Osteocyte (in vitro differentiated cells): Measurements from ENCODE around the gene LCORL. TPM values are rescaled to one million over a fixed set of nuclear protein-coding genes. Genes with fewer than 3 reads are reported as not detected.
A peak's percentile ranks its signal among the peaks of the same experiment; 100 is the strongest.

Experiments used
- DNase-seq: peaks from one replicate; pipeline ENCODE4 v3.0.0; 2021; ENCODE audit warnings: mixed read lengths; ENCODE audit not compliant: unreplicated experiment; ENCODE audit errors: extremely low spot score
- H3K27ac Mint-ChIP-seq: one replicate; pipeline ENCODE4 v1.8.0; 2021; ENCODE audit warnings: mild to moderate bottlenecking, mixed read lengths; ENCODE audit not compliant: unreplicated experiment
- H3K27me3 Mint-ChIP-seq: one replicate; pipeline ENCODE4 v1.8.0; 2021; ENCODE audit warnings: mixed read lengths; ENCODE audit not compliant: unreplicated experiment
- H3K36me3 Mint-ChIP-seq: one replicate; pipeline ENCODE4 v1.8.0; 2021; ENCODE audit warnings: mixed read lengths; ENCODE audit not compliant: unreplicated experiment
- H3K4me1 Mint-ChIP-seq: one replicate; pipeline ENCODE4 v1.8.0; 2021; ENCODE audit warnings: mixed read lengths; ENCODE audit not compliant: unreplicated experiment
- H3K4me3 Mint-ChIP-seq: one replicate; pipeline ENCODE4 v1.8.0; 2021; ENCODE audit warnings: mild to moderate bottlenecking, moderate library complexity, mixed read lengths; ENCODE audit not compliant: unreplicated experiment
- H3K9me3 Mint-ChIP-seq: one replicate; pipeline ENCODE4 v1.8.0; 2021; ENCODE audit warnings: mixed read lengths; ENCODE audit not compliant: unreplicated experiment
- total RNA-seq: library from RNA; stranded (reverse); gene quantifications from 2 replicates; pipeline ENCODE4 v1.2.1, GENCODE V29; 2021
- TF ChIP-seq, protein P1 (sequence below): fragments of 200-600 bp; sonication (generic); IDR thresholded peaks from 2 replicates; pipeline ENCODE4 v1.5.0; 2021; ENCODE audit warnings: antibody characterized with exemption, mild to moderate bottlenecking, moderate library complexity

Gene LCORL
- total RNA-seq, 1 donor from 2014 or later, result 18.2 TPM

DNA sequence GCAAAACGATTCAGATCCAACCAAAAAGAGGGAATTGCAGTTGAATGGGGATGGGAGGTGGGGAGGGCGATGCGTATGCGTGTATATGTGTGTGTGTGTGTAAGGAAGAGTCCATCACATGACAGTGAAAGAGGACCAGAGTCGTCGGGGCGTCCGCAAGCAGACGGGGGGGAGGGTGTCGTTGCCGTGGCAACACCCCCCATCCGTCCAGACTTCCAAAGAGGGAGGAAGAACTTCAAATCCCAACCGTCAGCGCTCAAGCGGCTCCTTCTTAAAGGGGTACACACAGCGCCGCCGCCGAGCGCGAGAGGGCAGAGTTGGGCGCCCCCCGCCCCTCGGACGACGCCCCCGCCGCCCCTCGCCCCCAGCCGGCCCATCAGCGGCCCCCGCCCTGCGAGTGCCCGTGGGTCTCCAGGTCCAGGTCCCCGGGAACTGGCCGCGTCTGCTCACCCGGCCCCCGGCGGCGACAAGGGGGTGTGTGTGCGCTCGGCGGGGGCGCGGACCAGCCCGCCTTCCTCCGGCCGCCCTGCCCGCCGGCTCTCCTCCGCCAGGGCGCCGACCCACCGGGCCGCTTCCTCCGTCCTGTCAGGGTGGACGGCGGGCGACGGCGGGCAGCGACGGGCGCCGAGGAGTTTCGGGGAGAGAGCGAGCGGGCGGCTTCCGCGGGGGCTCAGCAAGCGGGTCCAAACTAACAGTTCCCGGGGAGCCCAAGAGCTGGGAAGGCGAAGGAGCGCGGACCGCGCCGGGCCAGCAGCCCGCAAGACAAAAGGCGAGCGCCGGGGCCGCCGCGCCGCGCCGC lies 685 bp downstream of the LCORL start:
- Mint-ChIP-seq H3K27ac (peak overlapping the region; percentile 93), H3K27me3 (no peaks in the 10 kb centered on the region), H3K36me3 (no peaks in the 10 kb centered on the region), H3K4me1 (peaks cover 22% of the 10 kb centered on the region), H3K4me3 (peak overlapping the region; percentile 98), H3K9me3 (no peaks in the 10 kb centered on the region)
- DNase-seq, result no peak
- TF ChIP-seq, protein P1, sequence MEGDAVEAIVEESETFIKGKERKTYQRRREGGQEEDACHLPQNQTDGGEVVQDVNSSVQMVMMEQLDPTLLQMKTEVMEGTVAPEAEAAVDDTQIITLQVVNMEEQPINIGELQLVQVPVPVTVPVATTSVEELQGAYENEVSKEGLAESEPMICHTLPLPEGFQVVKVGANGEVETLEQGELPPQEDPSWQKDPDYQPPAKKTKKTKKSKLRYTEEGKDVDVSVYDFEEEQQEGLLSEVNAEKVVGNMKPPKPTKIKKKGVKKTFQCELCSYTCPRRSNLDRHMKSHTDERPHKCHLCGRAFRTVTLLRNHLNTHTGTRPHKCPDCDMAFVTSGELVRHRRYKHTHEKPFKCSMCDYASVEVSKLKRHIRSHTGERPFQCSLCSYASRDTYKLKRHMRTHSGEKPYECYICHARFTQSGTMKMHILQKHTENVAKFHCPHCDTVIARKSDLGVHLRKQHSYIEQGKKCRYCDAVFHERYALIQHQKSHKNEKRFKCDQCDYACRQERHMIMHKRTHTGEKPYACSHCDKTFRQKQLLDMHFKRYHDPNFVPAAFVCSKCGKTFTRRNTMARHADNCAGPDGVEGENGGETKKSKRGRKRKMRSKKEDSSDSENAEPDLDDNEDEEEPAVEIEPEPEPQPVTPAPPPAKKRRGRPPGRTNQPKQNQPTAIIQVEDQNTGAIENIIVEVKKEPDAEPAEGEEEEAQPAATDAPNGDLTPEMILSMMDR, result peak; percentile 23

GRCh38 chr4:18020145-18020670 lies 1.3 kb downstream of the LCORL start:
- DNase-seq, result no peak
- H3K27me3 Mint-ChIP-seq, result no peaks in the 10 kb centered on the region

GRCh38 chr4:18014269-18014668 lies 7.3 kb downstream of the LCORL start:
- Mint-ChIP-seq H3K36me3 (no peaks in the 10 kb centered on the region), H3K27me3 (no peaks in the 10 kb centered on the region), H3K4me1 (peaks cover 26% of the 10 kb centered on the region), H3K4me3 (no peak overlapping the region), H3K9me3 (no peaks in the 10 kb centered on the region), H3K27ac (no peak overlapping the region)
- no peak for DNase-seq
- TF ChIP-seq, protein P1, result no peak

More at GRCh38 chr4:18020145-18020670, 1.3 kb downstream of the LCORL start:
- TF ChIP-seq, protein P1, result no peak
- Mint-ChIP-seq H3K9me3 (no peaks in the 10 kb centered on the region), H3K4me3 (peak overlapping the region; percentile 98), H3K27ac (peak overlapping the region; percentile 93), H3K36me3 (no peaks in the 10 kb centered on the region), H3K4me1 (peaks cover 22% of the 10 kb centered on the region)

DNA sequence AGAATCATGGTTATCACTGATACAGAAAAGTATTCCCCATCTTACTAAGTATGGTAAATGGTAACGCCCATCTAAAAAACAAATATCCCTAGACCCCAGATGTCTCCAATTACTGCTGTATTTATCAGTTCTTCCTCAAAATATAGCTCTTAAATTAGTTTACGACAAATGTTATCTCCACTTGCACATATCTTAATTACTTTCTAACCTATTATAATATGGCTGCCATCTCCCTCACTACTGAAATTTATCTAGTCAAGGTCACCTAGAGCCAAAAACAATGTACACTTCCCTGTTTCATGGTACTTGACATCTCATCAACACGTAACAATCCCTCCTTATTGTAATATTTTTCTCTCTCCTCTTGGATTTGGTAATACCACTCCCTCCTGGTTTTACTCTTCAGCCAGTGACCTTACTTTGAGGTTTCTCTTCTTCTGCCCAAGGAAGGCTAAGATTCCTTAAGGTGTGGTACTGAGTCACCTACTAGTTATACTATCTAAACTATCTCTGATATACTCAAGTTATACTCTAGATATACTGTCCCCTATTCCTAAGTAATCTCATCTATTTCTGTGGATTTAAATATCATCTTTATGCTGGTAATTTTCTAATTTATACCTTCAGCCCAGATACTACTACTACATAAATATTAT lies 8.6 kb downstream of the LCORL start:
- Mint-ChIP-seq H3K27me3 (no peaks in the 10 kb centered on the region), H3K27ac (no peak overlapping the region), H3K9me3 (no peaks in the 10 kb centered on the region), H3K36me3 (no peaks in the 10 kb centered on the region), H3K4me3 (no peak overlapping the region), H3K4me1 (peaks cover 29% of the 10 kb centered on the region)
- DNase-seq, result no peak
- TF ChIP-seq, protein P1, result no peak
